H1 (cell line): ENCODE measurements around the gene SYNGR4. TPM values are rescaled to one million over a fixed set of nuclear protein-coding genes. Genes with fewer than 3 reads are reported as not detected.
A peak's percentile ranks its signal among the peaks of the same experiment; 100 is the strongest.

Source experiments
- CTCF ChIA-PET: fragments of 300-600 bp; sonication (Branson Sonifier 250); formaldehyde crosslinking; loops from one replicate; lab custom pipeline; 2021; ENCODE audit not compliant: partially characterized antibody; lab: Charles Lee
- POLR2A ChIA-PET: fragments of 300-600 bp; sonication (Branson Sonifier 250); formaldehyde crosslinking; loops from one replicate; lab custom pipeline; 2021; ENCODE audit warnings: inconsistent platforms; ENCODE audit not compliant: partially characterized antibody; lab: Charles Lee
- DNase-seq, 2 experiments: peaks; one replicate each; pipeline versions ENCODE4 v3.0.0 to v3.0.0-alpha.2; 2010 to 2022; ENCODE audit warnings: low spot score in 2 of 2, low read depth in 1 of 2, mixed read lengths in 1 of 2
- FAIRE-seq: peaks from 2 replicates; lab custom pipeline; 2011; peaks lifted over from hg19 to GRCh38; lab: Jason Lieb, UNC
- H2AFZ ChIP-seq: 2 replicates; pipeline ENCODE4 v1.8.1; 2012; ENCODE audit warnings: low read length, inconsistent platforms
- H2AK5ac ChIP-seq: 2 replicates; pipeline ENCODE4 v1.6.1; 2013; ENCODE audit warnings: low read depth, low read length
- H2BK120ac ChIP-seq: replicated peaks from 2 replicates; pipeline ENCODE3; 2013; ENCODE audit warnings: low read depth, low read length, inconsistent platforms
- H2BK12ac ChIP-seq: 2 replicates; pipeline ENCODE4 v1.6.1; 2013; ENCODE audit warnings: low read depth, low read length
- H2BK15ac ChIP-seq: 2 replicates; pipeline ENCODE4 v1.6.1; 2013; ENCODE audit warnings: low read length
- H2BK20ac ChIP-seq: 2 replicates; pipeline ENCODE4 v1.6.1; 2013; ENCODE audit warnings: low read length
- H2BK5ac ChIP-seq: 2 replicates; pipeline ENCODE4 v1.6.1; 2013; ENCODE audit warnings: low read depth, low read length
- H3K14ac ChIP-seq: 2 replicates; pipeline ENCODE4 v1.6.1; 2013; ENCODE audit warnings: inconsistent platforms; ENCODE audit not compliant: insufficient read length
- H3K18ac ChIP-seq: 2 replicates; pipeline ENCODE4 v1.6.1; 2013; ENCODE audit warnings: low read length; ENCODE audit errors: extremely low read depth
- H3K23ac ChIP-seq: 2 replicates; pipeline ENCODE4 v1.6.1; 2013; ENCODE audit warnings: inconsistent platforms; ENCODE audit not compliant: insufficient read length
- H3K23me2 ChIP-seq: 2 replicates; pipeline ENCODE4 v1.6.1; 2013; ENCODE audit warnings: low read depth, low read length
- H3K27ac ChIP-seq: 2 replicates; pipeline ENCODE4 v1.6.1; 2011; ENCODE audit warnings: low read depth, low read length, inconsistent platforms
- H3K27me3 ChIP-seq, 4 experiments: replicated peaks in 1 of 4; 1 replicate in 1 of 4; 2 replicates in 3 of 4; pipeline versions ENCODE4 v1.6.1 to v1.8.1; 2011 to 2013; ENCODE audit warnings: low read length in 3 of 4, mild to moderate bottlenecking in 3 of 4, inconsistent platforms in 2 of 4, mixed read lengths in 2 of 4, moderate library complexity in 1 of 4; ENCODE audit not compliant: control insufficient read depth in 3 of 4, insufficient read depth in 3 of 4; ENCODE audit errors: extremely low read depth in 1 of 4
- H3K36me3 ChIP-seq, 4 experiments: 2 replicates each; pipeline versions ENCODE4 v1.6.1 to v1.8.1; 2011 to 2013; ENCODE audit warnings: mild to moderate bottlenecking in 4 of 4, low read length in 3 of 4, moderate library complexity in 2 of 4, control low read depth in 1 of 4, inconsistent platforms in 1 of 4; ENCODE audit not compliant: insufficient read depth in 4 of 4, control insufficient read depth in 2 of 4
- H3K4ac ChIP-seq: replicated peaks from 2 replicates; pipeline ENCODE3; 2013; ENCODE audit warnings: low read length, low read depth, mixed read lengths, inconsistent platforms; ENCODE audit not compliant: insufficient read length
- H3K4me1 ChIP-seq, 4 experiments: replicated peaks in 1 of 4; 1 replicate in 1 of 4; 2 replicates in 3 of 4; pipeline versions ENCODE4 v1.6.1 to v1.8.1; 2011 to 2013; ENCODE audit warnings: low read length in 3 of 4, inconsistent platforms in 2 of 4, mixed read lengths in 1 of 4; ENCODE audit not compliant: insufficient read depth in 4 of 4, control insufficient read depth in 3 of 4
- H3K4me2 ChIP-seq, 2 experiments: 2 replicates each; pipeline versions ENCODE4 v1.6.1 to v1.8.1; 2011 to 2013; ENCODE audit warnings: low read depth in 2 of 2, low read length in 2 of 2, control low read depth in 1 of 2, inconsistent platforms in 1 of 2, mild to moderate bottlenecking in 1 of 2; ENCODE audit not compliant: insufficient read depth in 1 of 2
- H3K4me3 ChIP-seq, 4 experiments: fragments of 200-600, 300-600 bp in 1 of 4; sonication (generic), shearing (Covaris generic), sonication (Bioruptor Twin) in 1 of 4; 2 replicates each; pipeline versions ENCODE4 v1.5.1 to v1.8.1; 2011 to 2016; ENCODE audit warnings: low read length in 4 of 4, low read depth in 3 of 4, control low read depth in 2 of 4, inconsistent platforms in 2 of 4, mild to moderate bottlenecking in 2 of 4, mixed read lengths in 1 of 4, moderate library complexity in 1 of 4; ENCODE audit not compliant: insufficient read depth in 2 of 4; ENCODE audit errors: extremely low read depth in 1 of 4
- H3K56ac ChIP-seq: replicated peaks from 2 replicates; pipeline ENCODE3; 2013; ENCODE audit warnings: low read depth, mild to moderate bottlenecking, mixed read lengths, low read length, inconsistent platforms; ENCODE audit not compliant: insufficient read length
- H3K79me1 ChIP-seq: 2 replicates; pipeline ENCODE4 v1.6.1; 2013; ENCODE audit warnings: low read depth, low read length, control low read depth
- H3K79me2 ChIP-seq, 2 experiments: 2 replicates each; pipeline versions ENCODE4 v1.6.1 to v1.8.1; 2012 to 2013; ENCODE audit warnings: low read length in 2 of 2, mild to moderate bottlenecking in 2 of 2, inconsistent platforms in 1 of 2; ENCODE audit not compliant: insufficient read depth in 2 of 2, control insufficient read depth in 1 of 2
- H3K9ac ChIP-seq, 4 experiments: replicated peaks in 1 of 4; 1 replicate in 1 of 4; 2 replicates in 3 of 4; pipeline versions ENCODE4 v1.6.1 to v1.8.1; 2011 to 2013; ENCODE audit warnings: low read depth in 3 of 4, low read length in 3 of 4, control low read depth in 2 of 4, mild to moderate bottlenecking in 2 of 4, moderate library complexity in 2 of 4, inconsistent platforms in 1 of 4; ENCODE audit errors: extremely low read depth in 1 of 4
- H3K9me3 ChIP-seq, 2 experiments: 2 replicates each; pipeline versions ENCODE4 v1.6.1 to v1.8.1; 2012 to 2013; ENCODE audit warnings: mild to moderate bottlenecking in 2 of 2, moderate library complexity in 2 of 2, control low read depth in 1 of 2, inconsistent platforms in 1 of 2, low read depth in 1 of 2, low read length in 1 of 2, mixed read lengths in 1 of 2; ENCODE audit not compliant: insufficient read depth in 2 of 2
- H4K20me1 ChIP-seq, 2 experiments: replicated peaks in 1 of 2; 2 replicates each; pipeline versions ENCODE3 to v1.8.1; 2011 to 2013; ENCODE audit warnings: inconsistent platforms in 2 of 2, low read length in 2 of 2, mild to moderate bottlenecking in 1 of 2; ENCODE audit not compliant: insufficient read depth in 2 of 2, control insufficient read depth in 1 of 2
- H4K5ac ChIP-seq: 2 replicates; pipeline ENCODE4 v1.6.1; 2013; ENCODE audit warnings: low read length, low read depth, mixed read lengths, inconsistent platforms; ENCODE audit not compliant: insufficient read length
- H4K8ac ChIP-seq: 2 replicates; pipeline ENCODE4 v1.8.0; 2013; ENCODE audit warnings: mild to moderate bottlenecking, moderate library complexity, low read length, inconsistent platforms; ENCODE audit not compliant: insufficient read depth; ENCODE audit errors: extremely low read depth
- H4K91ac ChIP-seq: replicated peaks from 2 replicates; pipeline ENCODE3; 2013; ENCODE audit warnings: low read length, mixed read lengths, inconsistent platforms; ENCODE audit not compliant: insufficient read length
- TBP ChIP-seq: IDR thresholded peaks from 2 replicates; pipeline ENCODE4 v1.6.1; 2011; ENCODE audit warnings: low read depth, low read length, improper control_type of control experiment
- WGBS, 2 experiments: shearing (Covaris generic) in 1 of 2; methylation state at CpG; one replicate each; pipeline versions ENCODE4 v1.1.6 to v1.1.7; 2013 to 2015; ENCODE audit warnings: low lambda C conversion rate in 2 of 2, mixed read lengths in 2 of 2, inconsistent platforms in 1 of 2, low coverage in 1 of 2, missing lambda C conversion rate in 1 of 2; ENCODE audit not compliant: insufficient replicate concordance in 2 of 2, insufficient coverage in 1 of 2, insufficient read length in 1 of 2; ENCODE audit errors: extremely low coverage in 1 of 2, missing lambda C conversion rate in 1 of 2; 5-methylcytosine and 5-hydroxymethylcytosine counted together
- polyA plus RNA-seq, 7 experiments: library from polyadenylated mRNA; depleted of rRNA in 3 of 7; stranded (reverse) in 5 of 7; unstranded in 2 of 7; fragments of >200 nt in 5 of 7; fragments of 200-250 nt in 2 of 7; gene quantifications; 1 replicate in 5 of 7; 2 replicates in 1 of 7; 4 replicates in 1 of 7; pipeline versions ENCODE4 v1.2.1 to v1.2.3, GENCODE V29; 2011 to 2013; ENCODE audit warnings: missing spikeins in 2 of 7, mixed read lengths in 2 of 7
- total RNA-seq: library from RNA; stranded (reverse); fragmentation: NEBNext Ultra II Directional; extraction: Animal tissue kit (Norgen Biotek cat#: 25700); gene quantifications from 2 replicates; pipeline ENCODE4 v1.2.1, GENCODE V29; 2021

The SYNGR4 gene
- total and polyA plus RNA-seq, 2 of the 8 experiments (the other 6 are each of a cell fraction or from before 2014, with no cell fraction given), result 0.41 TPM; not detected in 1

DNA sequence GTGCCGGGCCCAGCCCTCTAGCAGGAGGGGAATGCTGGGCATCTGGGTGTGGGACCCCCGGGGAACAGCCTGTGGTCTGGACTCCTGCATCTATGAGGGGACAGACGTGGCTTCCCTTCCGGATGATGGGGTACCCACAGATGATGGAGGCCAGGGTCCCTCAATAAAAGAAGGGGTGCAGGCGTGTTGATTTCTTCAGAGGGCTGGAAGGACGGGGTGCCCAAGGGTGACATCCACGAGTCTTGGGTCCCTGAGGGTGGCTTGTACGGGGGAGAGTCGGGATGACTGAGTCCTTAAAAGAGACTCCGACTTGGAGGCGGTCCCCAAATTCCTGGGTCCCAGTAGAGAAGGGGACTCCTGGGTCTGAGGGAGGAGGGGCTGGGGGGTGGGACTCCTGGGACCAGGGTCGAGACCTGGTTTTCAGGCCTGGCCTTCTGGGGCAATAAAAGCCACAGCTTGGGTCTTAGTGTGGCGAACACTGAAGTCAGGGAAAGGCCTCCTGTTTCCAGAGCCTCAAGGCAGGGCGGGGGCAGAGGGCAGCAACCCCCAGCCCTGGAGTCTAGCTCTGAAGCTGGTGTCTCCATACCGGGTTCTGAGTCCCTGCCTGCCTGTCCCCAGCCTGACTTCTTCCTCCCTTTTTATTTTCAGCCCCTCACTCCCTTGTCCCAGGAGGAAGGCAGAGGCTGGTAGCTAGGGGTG, 28.8 kb downstream of the SYNGR4 start:
- H3K27ac ChIP-seq, result no peak overlapping the region
- 77% methylated on average over 15 of the region's 15 CpGs; no CpG with 5 or more reads in 1 of the 2 experiments for WGBS, 2 experiments
- H3K23ac ChIP-seq, result no peak overlapping the region
- H3K14ac ChIP-seq, result no peak overlapping the region
- H2BK15ac ChIP-seq, result 0 out of 2 replicates have a peak overlapping the region, but pooled peaks have one; percentile 61
- H4K5ac ChIP-seq, result peak overlapping the region; percentile 13
- peaks cover 0 to 1% of the 10 kb centered on the region in 2 experiments for H4K20me1 ChIP-seq
- H3K23me2 ChIP-seq, result peaks cover 25% of the 10 kb centered on the region
- peak in 1 of 2 experiments; percentile 46 for DNase-seq
- H3K4ac ChIP-seq, result no peak overlapping the region
- H3K18ac ChIP-seq, result no peak overlapping the region; the same call in 1 of the 2 replicates
- no peak overlapping the region for H3K9ac ChIP-seq
- H3K36me3 ChIP-seq, result peaks cover 5 to 12% (median 9%) of the 10 kb centered on the region in 4 experiments; a peak in 7 of 8 replicates
- H2BK20ac ChIP-seq, result no peak overlapping the region
- peak overlapping the region; percentile 38 for H2BK120ac ChIP-seq
- no peak overlapping the region for H2BK5ac ChIP-seq
- H3K4me3 ChIP-seq, result peak overlapping the region; percentile 25 to 65 (median 49); a peak in 6 of 8 replicates
- no peak for FAIRE-seq
- H4K8ac ChIP-seq, result 0 out of 2 replicates have a peak overlapping the region, but pooled peaks have one; percentile 90
- no peak overlapping the region for H3K56ac ChIP-seq
- POLR2A ChIA-PET, result interaction anchor here (0.8 to 4.0 kb wide), 10 partner anchors 10 to 222 kb away, joined by 3 to 20 read pairs (median 4); partner anchors contain the start of genes FAM83E, SYNGR4 and TMEM143
- CTCF ChIA-PET, result interaction anchor here (0.8 to 2.2 kb wide), 6 partner anchors 10 to 79 kb away, joined by 3 to 8 read pairs (median 3); no protein-coding TSS in a partner anchor
- no peak overlapping the region for H2AFZ ChIP-seq
- H3K27me3 ChIP-seq, result peaks cover 6 to 49% (median 42%) of the 10 kb centered on the region in 4 experiments
- H4K91ac ChIP-seq, result no peak overlapping the region
- peak overlapping the region; percentile 81 to 94 for H3K4me2 ChIP-seq
- no peak for TF ChIP-seq TBP
- TF ChIP-seq, all 59 proteins: peak for 0
- Histone ChIP-seq H3K9me3 (no peaks in the 10 kb centered on the region), H3K79me2 (peaks cover 0 to 10% of the 10 kb centered on the region in 2 experiments; a peak in 1 of 4 replicates), H2AK5ac (no peak overlapping the region), H3K4me1 (peaks cover 0 to 46% (median 29%) of the 10 kb centered on the region in 4 experiments; a peak in 6 of 7 replicates), H2BK12ac (peak overlapping the region; percentile 27; the same call in 1 of the 2 replicates), H3K79me1 (peaks cover 4% of the 10 kb centered on the region; the same call in 1 of the 2 replicates)
